Endothelial cell of umbilical vein (primary cell): ENCODE measurements around the gene KLRK1. TPM values are rescaled to one million over a fixed set of nuclear protein-coding genes. Genes with fewer than 3 reads are reported as not detected.

ENCODE experiments used
- BruUV-seq: library from RNA; stranded (reverse); fragments of 400-500 nt; replicated peaks from 2 replicates; lab custom pipeline; 2021; lab: Mats Ljungman, UMichigan
- CTCF ChIA-PET: fragments of 300-600, 350-600 bp; sonication (Branson Sonifier 250); formaldehyde crosslinking; loops from one replicate; lab custom pipeline; 2021; ENCODE audit warnings: antibody characterized with exemption, inconsistent platforms; lab: Charles Lee
- POLR2A ChIA-PET: fragments of 300-600, 350-600 bp; sonication (Branson Sonifier 250); formaldehyde crosslinking; loops from one replicate; lab custom pipeline; 2021; ENCODE audit warnings: antibody characterized with exemption, inconsistent platforms; lab: Charles Lee
- DNase-seq: peaks from one replicate; pipeline ENCODE4 v3.0.0-alpha.2; 2011; ENCODE audit warnings: low read depth, low spot score
- FAIRE-seq: peaks from 2 replicates; lab custom pipeline; 2011; peaks lifted over from hg19 to GRCh38; lab: Jason Lieb, UNC
- H2AFZ ChIP-seq: 2 replicates; pipeline ENCODE4 v1.6.0; 2012; ENCODE audit warnings: low read depth, low read length, control low read depth, inconsistent platforms
- H3K27ac ChIP-seq: 2 replicates; pipeline ENCODE4 v1.5.1; 2011; ENCODE audit warnings: low read depth, mild to moderate bottlenecking, control low read depth, low read length, moderate library complexity; ENCODE audit not compliant: insufficient read depth
- H3K27me3 ChIP-seq, 2 experiments: 2 replicates each; pipeline versions ENCODE4 v1.6.0 to v1.6.1; 2011; ENCODE audit warnings: low read length in 2 of 2, mixed read lengths in 1 of 2; ENCODE audit not compliant: control insufficient read depth in 2 of 2, insufficient read depth in 2 of 2
- H3K36me3 ChIP-seq, 2 experiments: 2 replicates in 1 of 2; 3 replicates in 1 of 2; pipeline ENCODE4 v1.5.1; 2011; ENCODE audit warnings: low read length in 2 of 2, mild to moderate bottlenecking in 1 of 2, moderate library complexity in 1 of 2; ENCODE audit not compliant: control insufficient read depth in 2 of 2, insufficient read depth in 2 of 2; ENCODE audit errors: extremely low read depth in 1 of 2
- H3K4me1 ChIP-seq: 3 replicates; pipeline ENCODE4 v1.5.1; 2011; ENCODE audit warnings: mild to moderate bottlenecking, low read length; ENCODE audit not compliant: control insufficient read depth, insufficient read depth; ENCODE audit errors: extremely low read depth
- H3K4me2 ChIP-seq: 2 replicates; pipeline ENCODE4 v1.6.1; 2011; ENCODE audit warnings: low read length, control low read depth, mixed read lengths; ENCODE audit not compliant: insufficient read depth
- H3K4me3 ChIP-seq, 3 experiments: fragments of 200-600 bp in 1 of 3; sonication (generic), shearing (Covaris generic) in 1 of 3; replicated peaks in 1 of 3; 2 replicates each; pipeline ENCODE4 v1.5.1; 2011 to 2016; ENCODE audit warnings: control low read depth in 3 of 3, low read length in 3 of 3, mild to moderate bottlenecking in 2 of 3, inconsistent platforms in 1 of 3, low read depth in 1 of 3, moderate library complexity in 1 of 3; ENCODE audit not compliant: insufficient read depth in 1 of 3
- H3K79me2 ChIP-seq: 2 replicates; pipeline ENCODE4 v1.6.0; 2012; ENCODE audit warnings: low read length, inconsistent platforms; ENCODE audit not compliant: control insufficient read depth, insufficient read depth
- H3K9ac ChIP-seq: replicated peaks from 2 replicates; pipeline ENCODE3; 2011; ENCODE audit warnings: low read length, control low read depth; ENCODE audit not compliant: insufficient read depth; ENCODE audit errors: extremely low read depth
- H3K9me1 ChIP-seq: replicated peaks from 3 replicates; pipeline ENCODE4 v1.6.0; 2011; ENCODE audit warnings: mild to moderate bottlenecking, low read length; ENCODE audit not compliant: control insufficient read depth, insufficient read depth; ENCODE audit errors: extremely low read depth
- H3K9me3 ChIP-seq: replicated peaks from 2 replicates; pipeline ENCODE4 v1.5.1; 2012; ENCODE audit warnings: low read length, inconsistent platforms; ENCODE audit not compliant: control insufficient read depth, insufficient read depth
- H4K20me1 ChIP-seq: replicated peaks from 2 replicates; pipeline ENCODE3; 2011; ENCODE audit warnings: mild to moderate bottlenecking, low read length; ENCODE audit not compliant: control insufficient read depth, insufficient read depth; ENCODE audit errors: extremely low read depth
- EZH2 ChIP-seq: IDR thresholded peaks from 2 replicates; pipeline ENCODE4 v1.6.1; 2012; ENCODE audit warnings: borderline replicate concordance, low read depth, mild to moderate bottlenecking, moderate library complexity, low read length, inconsistent platforms; ENCODE audit not compliant: severe bottlenecking
- dilution Hi-C: fragments of 300-500 bp; cut with MboI; formaldehyde crosslinking; loops from one replicate; pipeline ENCODE4 v1.15.0; 2019; ENCODE audit warnings: low sequenced_read_pairs; ENCODE audit not compliant: extremely low pct_ligation_motif_present
- intact Hi-C: fragments of 100-400 bp; cut with micrococcal nuclease; formaldehyde crosslinking; loops from one replicate; pipeline ENCODE4 v1.10.0; 2022
- polyA plus RNA-seq, 4 experiments: library from polyadenylated mRNA; depleted of rRNA in 3 of 4; stranded (reverse) in 3 of 4; unstranded in 1 of 4; fragments of >200 nt; gene quantifications; 2 replicates each; pipeline versions ENCODE4 v1.2.1 to v1.2.3, GENCODE V29; 2011 to 2012; ENCODE audit warnings: missing spikeins in 1 of 4
- total RNA-seq: library from RNA; stranded (reverse); gene quantifications from 2 replicates; pipeline ENCODE4 v1.2.3, GENCODE V29; 2021
- TF ChIP-seq, protein P1 (sequence below), 2 donors: IDR thresholded peaks; 1 replicate in 1 of 2; 2 replicates in 1 of 2; pipeline ENCODE4 v1.5.1; 2011; ENCODE audit warnings: low read length in 2 of 2, mild to moderate bottlenecking in 2 of 2, moderate library complexity in 2 of 2, control low read depth in 1 of 2, inconsistent platforms in 1 of 2, low read depth in 1 of 2; ENCODE audit not compliant: insufficient read depth in 1 of 2; ENCODE audit errors: extremely low read depth in 1 of 2

The KLRK1 gene
- total and polyA plus RNA-seq, 2 donors (not counting 3 experiments of a cell fraction or from before 2014, with no cell fraction given), result not detected

DNA sequence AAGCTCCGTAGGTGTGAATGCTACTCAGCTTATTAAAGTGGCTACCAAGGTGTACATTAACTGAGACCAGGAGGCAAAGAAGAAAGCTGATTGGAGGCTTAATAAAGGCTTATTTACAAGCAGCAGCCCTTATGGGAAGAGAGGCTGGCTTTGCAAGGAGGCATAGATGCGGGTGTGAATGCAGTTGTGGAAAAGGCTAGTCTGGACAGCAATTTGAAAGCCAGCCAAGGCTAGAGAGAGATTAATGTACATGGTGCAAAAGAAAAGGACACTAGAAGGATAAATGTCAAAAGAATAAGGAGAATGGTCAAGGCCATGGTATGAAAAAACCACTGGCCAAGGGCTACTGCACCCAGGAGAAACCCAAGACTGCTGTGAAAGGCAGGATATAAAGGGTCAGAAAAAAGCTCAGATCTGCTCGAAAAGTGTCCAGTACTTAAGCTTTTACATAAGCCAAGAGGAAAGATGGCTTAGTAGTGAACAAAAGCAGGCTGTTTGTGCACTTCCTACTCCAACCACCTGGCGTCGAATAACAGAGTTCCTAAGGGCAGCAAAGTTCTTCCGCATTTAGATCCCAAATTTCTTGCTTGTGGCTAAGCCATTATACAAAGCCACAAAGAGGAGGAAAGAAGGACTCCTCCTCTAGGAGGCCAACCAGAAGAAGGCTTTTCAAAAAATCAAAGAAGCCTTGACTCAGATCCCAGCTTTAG, 24.0 kb downstream of the KLRK1 start:
- Histone ChIP-seq H3K27ac (peak overlapping the region; percentile 77), H3K4me2 (peak overlapping the region; percentile 93), H3K27me3 (no peaks in the 10 kb centered on the region), H3K36me3 (no peaks in the 10 kb centered on the region), H3K9ac (peak overlapping the region; percentile 81), H3K79me2 (no peaks in the 10 kb centered on the region), H3K4me3 (peak overlapping the region; percentile 62 to 93 (median 78)), H2AFZ (peak overlapping the region; percentile 99), H4K20me1 (no peaks in the 10 kb centered on the region), H3K9me1 (no peaks in the 10 kb centered on the region), H3K4me1 (peaks cover 26% of the 10 kb centered on the region), H3K9me3 (no peaks in the 10 kb centered on the region)
- CTCF ChIA-PET, result interaction anchor here (0.6 to 3.2 kb wide), 13 partner anchors 8 to 615 kb away, joined by 3 to 18 read pairs (median 5); no protein-coding TSS in a partner anchor
- intact Hi-C loops, result loop anchor here (2.0 to 10.0 kb wide), 2 partner anchors 351 to 357 kb away; partner anchors contain the start of genes CLEC12B and YBX3
- TF ChIP-seq, protein P1, sequence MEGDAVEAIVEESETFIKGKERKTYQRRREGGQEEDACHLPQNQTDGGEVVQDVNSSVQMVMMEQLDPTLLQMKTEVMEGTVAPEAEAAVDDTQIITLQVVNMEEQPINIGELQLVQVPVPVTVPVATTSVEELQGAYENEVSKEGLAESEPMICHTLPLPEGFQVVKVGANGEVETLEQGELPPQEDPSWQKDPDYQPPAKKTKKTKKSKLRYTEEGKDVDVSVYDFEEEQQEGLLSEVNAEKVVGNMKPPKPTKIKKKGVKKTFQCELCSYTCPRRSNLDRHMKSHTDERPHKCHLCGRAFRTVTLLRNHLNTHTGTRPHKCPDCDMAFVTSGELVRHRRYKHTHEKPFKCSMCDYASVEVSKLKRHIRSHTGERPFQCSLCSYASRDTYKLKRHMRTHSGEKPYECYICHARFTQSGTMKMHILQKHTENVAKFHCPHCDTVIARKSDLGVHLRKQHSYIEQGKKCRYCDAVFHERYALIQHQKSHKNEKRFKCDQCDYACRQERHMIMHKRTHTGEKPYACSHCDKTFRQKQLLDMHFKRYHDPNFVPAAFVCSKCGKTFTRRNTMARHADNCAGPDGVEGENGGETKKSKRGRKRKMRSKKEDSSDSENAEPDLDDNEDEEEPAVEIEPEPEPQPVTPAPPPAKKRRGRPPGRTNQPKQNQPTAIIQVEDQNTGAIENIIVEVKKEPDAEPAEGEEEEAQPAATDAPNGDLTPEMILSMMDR (IDR thresholded peaks at IDR 0.05; ENCODE audit: extremely low read depth in 1 of 2, insufficient read depth in 1 of 2, low read depth in 1 of 2, low read length in 2 of 2), result peak in 1 of 2 donors; percentile 2
- no peak for TF ChIP-seq EZH2
- POLR2A ChIA-PET, result no interaction called here
- no peak for FAIRE-seq
- dilution Hi-C loops, result no loop called here
- peak; percentile 55 for DNase-seq
- no TSS peak for BruUV-seq
